ENCODE data around the gene PTPN21.

DNA sequence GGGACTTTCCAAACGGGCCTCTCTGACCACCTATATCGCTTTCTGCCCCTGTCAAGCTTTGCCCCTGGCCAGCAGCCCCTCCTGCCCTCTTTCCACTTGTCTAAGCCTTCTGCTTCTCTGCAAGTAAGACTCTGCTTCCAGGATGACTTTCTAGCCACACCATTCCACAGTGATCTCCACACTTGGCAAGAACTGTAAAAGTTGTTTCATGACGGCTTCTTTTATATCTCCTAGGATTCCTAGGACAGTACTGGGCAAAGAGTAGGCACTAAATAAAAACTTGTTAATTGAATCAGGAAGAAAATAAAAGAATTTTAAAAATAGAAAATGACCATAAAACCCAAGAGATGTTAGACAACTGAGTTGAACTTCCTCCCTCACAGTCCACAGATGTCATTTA, 1.8 kb upstream of the PTPN21 start:
- TF ChIP-seq, protein P1, sequence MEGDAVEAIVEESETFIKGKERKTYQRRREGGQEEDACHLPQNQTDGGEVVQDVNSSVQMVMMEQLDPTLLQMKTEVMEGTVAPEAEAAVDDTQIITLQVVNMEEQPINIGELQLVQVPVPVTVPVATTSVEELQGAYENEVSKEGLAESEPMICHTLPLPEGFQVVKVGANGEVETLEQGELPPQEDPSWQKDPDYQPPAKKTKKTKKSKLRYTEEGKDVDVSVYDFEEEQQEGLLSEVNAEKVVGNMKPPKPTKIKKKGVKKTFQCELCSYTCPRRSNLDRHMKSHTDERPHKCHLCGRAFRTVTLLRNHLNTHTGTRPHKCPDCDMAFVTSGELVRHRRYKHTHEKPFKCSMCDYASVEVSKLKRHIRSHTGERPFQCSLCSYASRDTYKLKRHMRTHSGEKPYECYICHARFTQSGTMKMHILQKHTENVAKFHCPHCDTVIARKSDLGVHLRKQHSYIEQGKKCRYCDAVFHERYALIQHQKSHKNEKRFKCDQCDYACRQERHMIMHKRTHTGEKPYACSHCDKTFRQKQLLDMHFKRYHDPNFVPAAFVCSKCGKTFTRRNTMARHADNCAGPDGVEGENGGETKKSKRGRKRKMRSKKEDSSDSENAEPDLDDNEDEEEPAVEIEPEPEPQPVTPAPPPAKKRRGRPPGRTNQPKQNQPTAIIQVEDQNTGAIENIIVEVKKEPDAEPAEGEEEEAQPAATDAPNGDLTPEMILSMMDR (IDR thresholded peaks at IDR 0.05) = no peak
- TF ChIP-seq POLR2A (IDR thresholded peaks at IDR 0.05) = no peak
